Measurements from ENCODE around the gene PCBP4.

PCBP4 gene

DNA sequence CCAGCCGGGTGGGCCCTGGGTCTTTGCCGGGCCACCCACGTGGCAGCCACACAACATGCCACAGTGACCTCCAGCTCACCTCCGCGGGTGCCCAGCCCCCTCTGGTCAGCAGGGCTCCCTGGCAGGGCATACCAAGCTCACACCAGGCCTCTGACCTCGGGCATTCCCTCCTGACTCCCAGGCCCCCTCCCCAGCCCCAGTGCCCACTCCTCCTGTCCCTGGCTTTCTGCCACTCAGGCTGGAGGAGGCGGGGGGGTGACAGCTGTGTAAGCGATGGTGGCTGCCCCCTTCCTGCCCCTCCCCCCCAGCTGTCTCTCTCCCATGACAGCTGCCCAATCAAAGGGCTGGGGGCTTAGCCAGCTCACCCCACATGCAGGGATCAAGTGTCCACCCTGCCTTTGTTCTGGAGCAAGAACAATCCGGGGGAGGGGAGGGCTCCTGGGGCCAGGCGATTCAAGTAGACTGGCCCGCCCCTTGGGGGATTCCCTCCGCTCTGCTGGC, 3.3 kb downstream of the PCBP4 start:
- DNase-seq (ENCODE audit: low read depth, low spot score), result no peak
- Histone ChIP-seq H3K4me1 (ENCODE audit: insufficient read depth, insufficient read length) (peaks cover 38% of the 10 kb centered on the region), H3K9me3 (ENCODE audit: insufficient read depth, low read length) (no peaks in the 10 kb centered on the region), H3K4me3 (ENCODE audit: insufficient read length, low read depth) (no peak overlapping the region), H3K27me3 (ENCODE audit: insufficient read depth, insufficient read length) (no peaks in the 10 kb centered on the region), H3K9ac (ENCODE audit: insufficient read length, low read depth) (peak overlapping the region; percentile 32), H3K36me3 (ENCODE audit: insufficient read depth, insufficient read length, low read length) (peaks cover 44% of the 10 kb centered on the region)
- TF ChIP-seq ZNF274 (IDR thresholded peaks at IDR 0.05; ENCODE audit: low read depth, low read length), result no peak
- no peak for TF ChIP-seq SUZ12 (IDR thresholded peaks at IDR 0.05; ENCODE audit: extremely low read depth, insufficient read depth, insufficient read length)
- no peak for TF ChIP-seq YY1 (IDR thresholded peaks at IDR 0.05; ENCODE audit: insufficient read depth, insufficient read length)

GRCh38 chr3:51962854-51963530, 4.3 kb downstream of the PCBP4 start:
- Histone ChIP-seq H3K36me3 (ENCODE audit: insufficient read depth, insufficient read length, low read length) (peaks cover 54% of the 10 kb centered on the region), H3K4me3 (ENCODE audit: insufficient read length, low read depth) (no peak overlapping the region)

DNA sequence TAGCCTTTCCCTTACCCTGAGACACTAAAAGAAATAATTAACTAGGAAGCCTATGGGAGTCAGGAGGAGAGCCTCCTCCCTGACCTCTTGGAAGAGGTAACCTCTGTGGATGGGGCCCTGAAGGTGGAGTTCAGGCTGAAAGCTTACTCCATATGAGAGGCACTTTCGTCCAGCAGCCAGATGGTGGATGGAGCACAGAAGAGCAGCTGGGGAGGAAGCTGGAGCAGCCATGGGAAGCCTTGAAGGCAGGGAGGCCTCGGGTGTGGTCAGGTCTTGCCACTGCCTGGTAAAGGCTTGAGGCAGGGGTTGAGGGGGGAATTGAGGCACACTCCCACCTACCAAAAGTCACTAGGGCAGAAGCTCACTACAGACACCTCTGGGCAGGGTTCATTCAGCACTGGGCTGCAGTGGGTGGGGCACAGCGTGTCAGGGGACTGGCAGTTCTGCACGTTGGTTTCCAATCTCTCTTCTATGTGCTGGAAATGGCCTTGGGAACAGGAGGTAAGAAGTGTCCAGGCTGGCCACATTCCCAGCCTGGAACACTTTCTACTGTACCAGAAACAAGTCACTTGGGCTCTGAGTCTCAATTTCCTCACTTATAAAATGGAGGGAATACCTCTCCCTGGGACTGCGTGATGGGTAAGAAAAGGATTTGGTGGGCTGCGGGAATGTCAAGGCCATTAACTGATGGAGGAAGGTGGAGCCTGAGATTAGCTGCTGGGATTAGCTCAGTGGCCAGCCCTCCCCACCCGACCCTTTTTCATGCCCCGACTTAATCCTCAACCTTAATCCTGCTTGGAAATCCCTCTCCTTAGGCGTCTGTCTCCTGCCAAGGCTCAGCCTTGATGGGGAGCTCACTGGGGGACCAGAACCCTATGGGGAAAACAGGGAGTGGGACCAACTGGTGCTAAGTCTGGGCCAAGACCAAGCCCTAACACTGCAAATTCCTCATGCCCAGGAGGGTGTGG, 5.4 kb downstream of the PCBP4 start:
- no peaks in the 10 kb centered on the region for H3K9me3 ChIP-seq (ENCODE audit: insufficient read depth, low read length)
- no peaks in the 10 kb centered on the region for H3K27me3 ChIP-seq (ENCODE audit: insufficient read depth, insufficient read length)
- no peak for TF ChIP-seq SUZ12 (IDR thresholded peaks at IDR 0.05; ENCODE audit: extremely low read depth, insufficient read depth, insufficient read length)
- TF ChIP-seq YY1 (IDR thresholded peaks at IDR 0.05; ENCODE audit: insufficient read depth, insufficient read length), result no peak
- no peak for TF ChIP-seq ZNF274 (IDR thresholded peaks at IDR 0.05; ENCODE audit: low read depth, low read length)
- DNase-seq (ENCODE audit: low read depth, low spot score), result no peak
- H3K9ac ChIP-seq (ENCODE audit: insufficient read length, low read depth), result no peak overlapping the region
- H3K4me3 ChIP-seq (ENCODE audit: insufficient read length, low read depth), result no peak overlapping the region
- H3K36me3 ChIP-seq (ENCODE audit: insufficient read depth, insufficient read length, low read length), result peaks cover 64% of the 10 kb centered on the region
- peaks cover 30% of the 10 kb centered on the region for H3K4me1 ChIP-seq (ENCODE audit: insufficient read depth, insufficient read length)

More at GRCh38 chr3:51962854-51963530, 4.3 kb downstream of the PCBP4 start:
- Histone ChIP-seq H3K9me3 (ENCODE audit: insufficient read depth, low read length) (no peaks in the 10 kb centered on the region), H3K9ac (ENCODE audit: insufficient read length, low read depth) (no peak overlapping the region), H3K4me1 (ENCODE audit: insufficient read depth, insufficient read length) (peaks cover 31% of the 10 kb centered on the region), H3K27me3 (ENCODE audit: insufficient read depth, insufficient read length) (no peaks in the 10 kb centered on the region)
- no peak for DNase-seq (ENCODE audit: low read depth, low spot score)
- no peak for TF ChIP-seq SUZ12 (IDR thresholded peaks at IDR 0.05; ENCODE audit: extremely low read depth, insufficient read depth, insufficient read length)
- no peak for TF ChIP-seq YY1 (IDR thresholded peaks at IDR 0.05; ENCODE audit: insufficient read depth, insufficient read length)
- no peak for TF ChIP-seq ZNF274 (IDR thresholded peaks at IDR 0.05; ENCODE audit: low read depth, low read length)

DNA sequence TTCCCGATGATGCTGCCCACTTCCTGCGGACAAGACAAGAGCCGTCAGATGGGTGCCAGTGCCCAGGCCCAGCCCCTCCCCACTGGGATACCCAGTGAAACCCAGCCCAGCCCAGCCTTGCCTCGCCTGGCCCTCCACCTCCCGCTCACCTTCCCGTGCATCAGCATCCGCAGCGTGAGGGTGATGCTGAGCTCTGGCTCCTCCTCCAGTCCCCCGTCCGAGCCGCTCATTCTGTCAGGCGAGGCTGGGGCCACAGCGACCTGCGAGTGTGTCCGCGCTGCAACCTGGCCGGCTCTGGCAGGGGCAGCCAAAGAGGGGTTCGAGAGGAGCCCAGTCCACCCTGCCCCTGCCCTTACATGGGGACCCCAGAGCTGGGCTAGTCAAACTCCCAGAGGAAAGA, 6.2 kb downstream of the PCBP4 start:
- Histone ChIP-seq H3K4me1 (ENCODE audit: insufficient read depth, insufficient read length) (peaks cover 30% of the 10 kb centered on the region), H3K36me3 (ENCODE audit: insufficient read depth, insufficient read length, low read length) (peaks cover 64% of the 10 kb centered on the region), H3K9ac (ENCODE audit: insufficient read length, low read depth) (no peak overlapping the region), H3K4me3 (ENCODE audit: insufficient read length, low read depth) (no peak overlapping the region), H3K9me3 (ENCODE audit: insufficient read depth, low read length) (no peaks in the 10 kb centered on the region), H3K27me3 (ENCODE audit: insufficient read depth, insufficient read length) (no peaks in the 10 kb centered on the region)
- no peak for TF ChIP-seq ZNF274 (IDR thresholded peaks at IDR 0.05; ENCODE audit: low read depth, low read length)
- no peak for TF ChIP-seq SUZ12 (IDR thresholded peaks at IDR 0.05; ENCODE audit: extremely low read depth, insufficient read depth, insufficient read length)
- TF ChIP-seq YY1 (IDR thresholded peaks at IDR 0.05; ENCODE audit: insufficient read depth, insufficient read length), result no peak
- DNase-seq (ENCODE audit: low read depth, low spot score), result no peak

- no peak for DNase-seq (ENCODE audit: low read depth, low spot score)
- Histone ChIP-seq H3K4me1 (ENCODE audit: insufficient read depth, insufficient read length) (peaks cover 27% of the 10 kb centered on the region), H3K9ac (ENCODE audit: insufficient read length, low read depth) (peak overlapping the region; percentile 18), H3K4me3 (ENCODE audit: insufficient read length, low read depth) (no peak overlapping the region), H3K9me3 (ENCODE audit: insufficient read depth, low read length) (no peaks in the 10 kb centered on the region), H3K27me3 (ENCODE audit: insufficient read depth, insufficient read length) (peaks cover 3% of the 10 kb centered on the region), H3K36me3 (ENCODE audit: insufficient read depth, insufficient read length, low read length) (peaks cover 63% of the 10 kb centered on the region)
- TF ChIP-seq SUZ12 (IDR thresholded peaks at IDR 0.05; ENCODE audit: extremely low read depth, insufficient read depth, insufficient read length) (no peak), ZNF274 (IDR thresholded peaks at IDR 0.05; ENCODE audit: low read depth, low read length) (no peak), YY1 (IDR thresholded peaks at IDR 0.05; ENCODE audit: insufficient read depth, insufficient read length) (no peak)
Observed at GRCh38 chr3:51960386-51960785, 6.9 kb downstream of the PCBP4 start.

- no peak overlapping the region for H3K9ac ChIP-seq (ENCODE audit: insufficient read length, low read depth)
- peaks cover 10% of the 10 kb centered on the region for H3K27me3 ChIP-seq (ENCODE audit: insufficient read depth, insufficient read length)
- peaks cover 63% of the 10 kb centered on the region for H3K36me3 ChIP-seq (ENCODE audit: insufficient read depth, insufficient read length, low read length)
- no peak for TF ChIP-seq ZNF274 (IDR thresholded peaks at IDR 0.05; ENCODE audit: low read depth, low read length)
- TF ChIP-seq YY1 (IDR thresholded peaks at IDR 0.05; ENCODE audit: insufficient read depth, insufficient read length), result no peak
- TF ChIP-seq SUZ12 (IDR thresholded peaks at IDR 0.05; ENCODE audit: extremely low read depth, insufficient read depth, insufficient read length), result no peak
- no peak for DNase-seq (ENCODE audit: low read depth, low spot score)
- peaks cover 24% of the 10 kb centered on the region for H3K4me1 ChIP-seq (ENCODE audit: insufficient read depth, insufficient read length)
- no peaks in the 10 kb centered on the region for H3K9me3 ChIP-seq (ENCODE audit: insufficient read depth, low read length)
- no peak overlapping the region for H3K4me3 ChIP-seq (ENCODE audit: insufficient read length, low read depth)
Observed at GRCh38 chr3:51959651-51960050, 7.6 kb downstream of the PCBP4 start.
